ENCODE data around the gene DDI2. TPM values are rescaled to one million over a fixed set of nuclear protein-coding genes. Genes with fewer than 3 reads are reported as not detected.
"Not testable (repeated sequence)": the region's sequence is repeated elsewhere in the genome, so short reads cannot be mapped to it uniquely, and the experiment has no call there.

Gene DDI2
- total and polyA plus RNA-seq, 9 donors, result 12.3 to 24.1 (median 19.2) TPM

GRCh38 chr1:15604400-15604799 lies 12.9 kb upstream of the DDI2 start:
- H3K4me1 ChIP-seq (ENCODE audit: control insufficient read depth, insufficient read depth, low read length); H3K27me3 ChIP-seq (ENCODE audit: control insufficient read depth, insufficient read depth, low read length); H3K27ac ChIP-seq (ENCODE audit: low read length); H3K9me3 ChIP-seq (replicated peaks; ENCODE audit: control insufficient read depth, low read depth, low read length); H3K4me3 ChIP-seq (ENCODE audit: low read length); DNase-seq; H3K36me3 ChIP-seq (ENCODE audit: control insufficient read depth, insufficient read depth, low read length): not testable (repeated sequence)
- 97% methylated on average over 15 of the region's 21 CpGs for WGBS (ENCODE audit: insufficient coverage)

GRCh38 chr1:15605398-15606383 lies 11.6 kb upstream of the DDI2 start:
- Histone ChIP-seq H3K9me3 (replicated peaks; ENCODE audit: control insufficient read depth, low read depth, low read length) (no peaks in the 10 kb centered on the region), H3K4me3 (ENCODE audit: low read length) (no peak overlapping the region), H3K36me3 (ENCODE audit: control insufficient read depth, insufficient read depth, low read length) (no peaks in the 10 kb centered on the region), H3K27me3 (ENCODE audit: control insufficient read depth, insufficient read depth, low read length) (no peaks in the 10 kb centered on the region), H3K27ac (ENCODE audit: low read length) (no peak overlapping the region), H3K4me1 (ENCODE audit: control insufficient read depth, insufficient read depth, low read length) (peaks cover 8% of the 10 kb centered on the region)
- no peak for DNase-seq
- WGBS (ENCODE audit: insufficient coverage), result 60% methylated on average over 1 of the region's 11 CpGs

DNA sequence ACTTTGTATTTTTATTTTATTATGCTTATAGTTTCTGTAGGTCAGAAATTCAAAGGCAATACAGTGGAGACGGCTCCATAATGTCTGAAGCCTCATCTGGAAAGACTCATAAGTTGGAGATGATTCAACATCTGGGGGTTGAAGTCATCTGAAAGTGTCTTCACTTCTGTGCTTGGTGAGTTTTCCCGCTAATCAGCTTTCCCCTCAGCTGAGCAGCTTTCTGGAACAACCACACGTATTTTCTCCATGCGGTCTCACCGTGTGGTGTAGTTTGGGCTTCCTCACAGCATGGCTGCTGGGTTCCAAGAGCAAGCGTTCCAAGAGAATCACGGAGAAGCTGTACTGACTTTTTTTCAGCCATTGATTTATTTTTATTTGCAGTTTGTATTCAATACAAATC lies 7.6 kb upstream of the DDI2 start:
- H3K4me3 ChIP-seq (ENCODE audit: low read length), result no peak overlapping the region
- no peaks in the 10 kb centered on the region for H3K4me1 ChIP-seq (ENCODE audit: control insufficient read depth, insufficient read depth, low read length)
- H3K9me3 ChIP-seq (replicated peaks; ENCODE audit: control insufficient read depth, low read depth, low read length), result no peaks in the 10 kb centered on the region
- DNase-seq, result no peak
- no peak overlapping the region for H3K27ac ChIP-seq (ENCODE audit: low read length)
- WGBS (ENCODE audit: insufficient coverage), result no CpG with 5 or more reads among the region's 7 CpGs
- H3K27me3 ChIP-seq (ENCODE audit: control insufficient read depth, insufficient read depth, low read length), result no peaks in the 10 kb centered on the region
- no peaks in the 10 kb centered on the region for H3K36me3 ChIP-seq (ENCODE audit: control insufficient read depth, insufficient read depth, low read length)

- no peaks in the 10 kb centered on the region for H3K27me3 ChIP-seq (ENCODE audit: control insufficient read depth, insufficient read depth, low read length)
- no peaks in the 10 kb centered on the region for H3K36me3 ChIP-seq (ENCODE audit: control insufficient read depth, insufficient read depth, low read length)
- H3K4me3 ChIP-seq (ENCODE audit: low read length), result no peak overlapping the region
- no peaks in the 10 kb centered on the region for H3K4me1 ChIP-seq (ENCODE audit: control insufficient read depth, insufficient read depth, low read length)
- H3K27ac ChIP-seq (ENCODE audit: low read length), result no peak overlapping the region
- no peaks in the 10 kb centered on the region for H3K9me3 ChIP-seq (replicated peaks; ENCODE audit: control insufficient read depth, low read depth, low read length)
- 80% methylated on average over 1 of the region's 4 CpGs for WGBS (ENCODE audit: insufficient coverage)
- no peak for DNase-seq
Observed at GRCh38 chr1:15610167-15610566, 7.1 kb upstream of the DDI2 start.

- Histone ChIP-seq H3K4me3 (ENCODE audit: low read length) (peak overlapping the region; percentile 61), H3K9me3 (replicated peaks; ENCODE audit: control insufficient read depth, low read depth, low read length) (no peaks in the 10 kb centered on the region), H3K27me3 (ENCODE audit: control insufficient read depth, insufficient read depth, low read length) (no peaks in the 10 kb centered on the region), H3K36me3 (ENCODE audit: control insufficient read depth, insufficient read depth, low read length) (no peaks in the 10 kb centered on the region), H3K4me1 (ENCODE audit: control insufficient read depth, insufficient read depth, low read length) (peaks cover 6% of the 10 kb centered on the region), H3K27ac (ENCODE audit: low read length) (peak overlapping the region; percentile 95)
- DNase-seq, result no peak
- 35% methylated on average over 9 of the region's 16 CpGs for WGBS (ENCODE audit: insufficient coverage)
Observed at GRCh38 chr1:15616373-15617172, 685 bp upstream of the DDI2 start.

DNA sequence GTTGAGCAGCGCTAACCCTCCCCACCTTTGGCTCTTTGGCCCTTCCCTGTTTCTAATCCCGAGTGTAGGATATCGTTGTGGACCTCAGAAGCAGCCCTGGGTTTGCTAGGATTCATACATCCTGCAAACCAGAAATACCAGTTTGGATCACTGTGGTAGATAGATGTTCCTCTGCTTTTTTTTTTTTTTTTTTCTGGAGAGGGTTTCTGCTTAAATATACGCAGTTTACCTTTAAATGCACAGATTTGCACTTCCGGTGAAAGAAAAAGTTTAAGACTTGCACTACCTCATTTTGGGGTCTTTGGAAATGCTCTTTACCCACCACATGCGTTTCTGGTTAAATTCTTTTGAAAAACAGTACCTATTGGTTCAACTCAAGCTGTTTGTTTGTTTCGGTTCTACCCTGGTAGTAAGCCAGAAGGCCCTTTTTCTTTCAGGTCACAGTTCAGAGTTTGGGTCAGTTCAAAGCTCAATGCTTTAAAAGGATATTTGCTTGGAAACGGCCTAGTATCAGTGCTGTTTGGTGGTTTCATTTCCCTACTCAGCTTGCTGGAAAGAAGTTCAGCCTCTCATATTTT lies 908 bp downstream of the DDI2 start:
- H3K4me1 ChIP-seq (ENCODE audit: control insufficient read depth, insufficient read depth, low read length), result peaks cover 13% of the 10 kb centered on the region
- DNase-seq, result peak; percentile 52
- H3K27me3 ChIP-seq (ENCODE audit: control insufficient read depth, insufficient read depth, low read length), result no peaks in the 10 kb centered on the region
- H3K4me3 ChIP-seq (ENCODE audit: low read length), result peak overlapping the region; percentile 99
- H3K9me3 ChIP-seq (replicated peaks; ENCODE audit: control insufficient read depth, low read depth, low read length), result no peaks in the 10 kb centered on the region
- no peaks in the 10 kb centered on the region for H3K36me3 ChIP-seq (ENCODE audit: control insufficient read depth, insufficient read depth, low read length)
- 0% methylated on average over 1 of the region's 8 CpGs for WGBS (ENCODE audit: insufficient coverage)
- H3K27ac ChIP-seq (ENCODE audit: low read length), result peak overlapping the region; percentile 97

GRCh38 chr1:15618655-15619525 lies 1.6 kb downstream of the DDI2 start:
- peak; percentile 33 for DNase-seq
- Histone ChIP-seq H3K4me3 (ENCODE audit: low read length) (peak overlapping the region; percentile 99), H3K27me3 (ENCODE audit: control insufficient read depth, insufficient read depth, low read length) (no peaks in the 10 kb centered on the region), H3K4me1 (ENCODE audit: control insufficient read depth, insufficient read depth, low read length) (peaks cover 13% of the 10 kb centered on the region), H3K27ac (ENCODE audit: low read length) (peak overlapping the region; percentile 97), H3K36me3 (ENCODE audit: control insufficient read depth, insufficient read depth, low read length) (no peaks in the 10 kb centered on the region), H3K9me3 (replicated peaks; ENCODE audit: control insufficient read depth, low read depth, low read length) (no peaks in the 10 kb centered on the region)
- WGBS (ENCODE audit: insufficient coverage), result 96% methylated on average over 13 of the region's 26 CpGs

- H3K27me3 ChIP-seq (ENCODE audit: control insufficient read depth, insufficient read depth, low read length), result no peaks in the 10 kb centered on the region
- no CpG with 5 or more reads among the region's 1 CpG for WGBS (ENCODE audit: insufficient coverage)
- H3K4me1 ChIP-seq (ENCODE audit: control insufficient read depth, insufficient read depth, low read length), result peaks cover 18% of the 10 kb centered on the region
- no peaks in the 10 kb centered on the region for H3K36me3 ChIP-seq (ENCODE audit: control insufficient read depth, insufficient read depth, low read length)
- peak overlapping the region; percentile 50 for H3K27ac ChIP-seq (ENCODE audit: low read length)
- no peaks in the 10 kb centered on the region for H3K9me3 ChIP-seq (replicated peaks; ENCODE audit: control insufficient read depth, low read depth, low read length)
- DNase-seq, result peak; percentile 44
- H3K4me3 ChIP-seq (ENCODE audit: low read length), result no peak overlapping the region
Observed at GRCh38 chr1:15620155-15620545, 2.9 kb downstream of the DDI2 start.

DNA sequence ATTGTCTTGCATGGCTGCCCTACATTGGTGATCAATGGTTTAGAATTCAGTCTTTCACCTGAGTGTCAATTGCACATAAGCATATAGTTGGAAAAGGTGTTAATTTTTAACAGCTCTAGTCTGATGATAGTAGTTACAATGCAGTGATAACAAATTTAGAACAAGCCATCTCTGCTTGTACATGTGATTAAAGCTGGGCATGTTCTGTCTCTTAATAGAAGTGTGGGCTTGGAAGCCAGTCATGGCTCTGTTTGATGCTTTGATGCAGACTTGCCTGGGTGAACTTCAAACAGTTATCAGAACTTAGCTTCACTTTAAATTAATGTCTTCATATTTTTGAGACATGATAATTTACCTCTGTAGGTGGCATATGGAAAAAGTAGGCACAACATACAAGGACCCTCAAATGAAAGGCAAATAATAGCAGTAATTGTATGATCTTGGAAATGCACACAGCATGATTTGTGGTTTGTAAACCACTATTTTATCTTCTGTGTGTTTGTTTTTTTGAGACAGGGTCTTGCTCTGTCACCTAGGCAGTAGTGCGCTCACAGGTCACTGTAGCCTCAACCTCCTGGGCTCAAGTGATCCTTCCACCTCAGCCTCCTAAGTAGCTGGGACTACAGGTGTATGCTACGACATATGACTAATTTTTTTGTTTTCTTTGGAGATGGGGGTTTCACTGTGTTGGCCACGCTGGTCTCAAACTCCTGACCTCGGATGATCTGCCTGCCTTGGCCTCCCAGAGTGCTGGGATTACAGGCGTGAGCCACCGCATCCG lies 3.8 kb downstream of the DDI2 start:
- H3K27ac ChIP-seq (ENCODE audit: low read length), result no peak overlapping the region
- no peak for DNase-seq
- no peaks in the 10 kb centered on the region for H3K9me3 ChIP-seq (replicated peaks; ENCODE audit: control insufficient read depth, low read depth, low read length)
- H3K27me3 ChIP-seq (ENCODE audit: control insufficient read depth, insufficient read depth, low read length), result no peaks in the 10 kb centered on the region
- no peaks in the 10 kb centered on the region for H3K36me3 ChIP-seq (ENCODE audit: control insufficient read depth, insufficient read depth, low read length)
- H3K4me3 ChIP-seq (ENCODE audit: low read length), result no peak overlapping the region
- H3K4me1 ChIP-seq (ENCODE audit: control insufficient read depth, insufficient read depth, low read length), result peaks cover 18% of the 10 kb centered on the region
- no CpG with 5 or more reads among the region's 7 CpGs for WGBS (ENCODE audit: insufficient coverage)
